Activated CD4-positive, alpha-beta T cell treated with anti-CD3 and anti-CD28 coated beads, Interleukin-2, Interleukin-4, amounts not matched to agents 100 ng/mL and 50 ng/mL, durations not matched to agents 16 hours and 8 hours (primary cell): ENCODE measurements around the gene SH3YL1.
"Not testable (repeated sequence)": the region's sequence is repeated elsewhere in the genome, so short reads cannot be mapped to it uniquely, and the experiment has no call there.

Experiments used
- DNase-seq: peaks from one replicate; pipeline ENCODE4 v3.0.0-alpha.2; 2020; ENCODE audit warnings: low spot score

The SH3YL1 gene

DNA sequence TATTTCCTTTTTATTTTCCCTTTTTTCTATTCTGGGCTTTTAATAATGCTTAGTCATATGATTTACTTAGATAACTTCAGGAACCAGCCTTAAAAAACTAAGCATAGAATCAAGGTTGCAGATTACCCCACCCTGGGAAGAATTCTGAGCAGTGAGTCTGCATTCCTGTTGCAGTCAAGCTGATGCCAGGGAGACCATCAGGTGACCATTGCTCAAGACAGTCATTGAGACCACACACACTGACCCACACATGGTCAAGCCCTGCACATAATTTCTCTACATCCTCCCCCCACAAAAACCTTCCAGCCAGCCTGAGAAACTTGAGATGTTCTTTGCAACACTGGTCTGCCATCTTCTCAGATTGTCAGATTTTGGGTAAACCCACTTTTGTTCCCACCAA, 83.9 kb downstream of the SH3YL1 start:
- DNase-seq, result no peak

DNA sequence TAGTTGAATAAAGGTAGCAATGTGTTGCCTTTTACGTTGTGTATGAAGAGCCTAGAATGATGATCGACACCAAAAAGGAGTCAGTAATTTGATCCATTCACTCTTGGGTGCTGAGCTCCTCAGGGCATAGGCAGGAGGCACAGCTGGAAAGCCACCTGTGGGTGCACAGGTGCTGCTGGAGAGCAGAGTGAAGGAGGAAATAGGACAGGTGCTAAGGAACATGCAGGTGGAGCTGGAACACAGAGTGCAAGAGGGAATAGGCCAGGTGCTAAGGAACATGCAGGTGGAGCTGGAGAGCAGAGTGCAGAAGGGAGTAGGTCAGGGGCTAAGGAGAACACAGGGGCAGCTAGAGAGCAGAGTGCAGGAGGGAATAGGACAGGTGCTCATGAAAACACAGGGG, 86.1 kb downstream of the SH3YL1 start:
- DNase-seq, result no peak

DNA sequence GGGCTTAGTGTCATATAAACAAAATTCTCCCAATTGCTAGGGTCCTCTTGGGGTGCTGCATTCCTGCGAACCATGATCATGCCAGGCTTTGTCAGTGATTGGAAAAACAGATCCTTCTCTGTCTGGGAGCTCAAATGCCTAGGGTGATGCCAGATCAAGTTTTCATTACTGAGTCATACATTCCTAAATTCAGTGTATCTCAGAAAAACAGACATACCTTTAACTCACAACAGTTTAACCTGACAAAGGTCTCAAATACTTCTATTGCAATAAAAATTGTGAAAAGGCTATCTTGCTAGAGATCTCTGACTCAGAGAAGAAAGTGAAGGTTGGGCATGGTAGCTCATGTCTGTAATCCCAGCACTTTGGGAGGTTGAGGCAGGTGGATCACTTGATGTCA, 86.9 kb downstream of the SH3YL1 start:
- DNase-seq, result no peak

DNA sequence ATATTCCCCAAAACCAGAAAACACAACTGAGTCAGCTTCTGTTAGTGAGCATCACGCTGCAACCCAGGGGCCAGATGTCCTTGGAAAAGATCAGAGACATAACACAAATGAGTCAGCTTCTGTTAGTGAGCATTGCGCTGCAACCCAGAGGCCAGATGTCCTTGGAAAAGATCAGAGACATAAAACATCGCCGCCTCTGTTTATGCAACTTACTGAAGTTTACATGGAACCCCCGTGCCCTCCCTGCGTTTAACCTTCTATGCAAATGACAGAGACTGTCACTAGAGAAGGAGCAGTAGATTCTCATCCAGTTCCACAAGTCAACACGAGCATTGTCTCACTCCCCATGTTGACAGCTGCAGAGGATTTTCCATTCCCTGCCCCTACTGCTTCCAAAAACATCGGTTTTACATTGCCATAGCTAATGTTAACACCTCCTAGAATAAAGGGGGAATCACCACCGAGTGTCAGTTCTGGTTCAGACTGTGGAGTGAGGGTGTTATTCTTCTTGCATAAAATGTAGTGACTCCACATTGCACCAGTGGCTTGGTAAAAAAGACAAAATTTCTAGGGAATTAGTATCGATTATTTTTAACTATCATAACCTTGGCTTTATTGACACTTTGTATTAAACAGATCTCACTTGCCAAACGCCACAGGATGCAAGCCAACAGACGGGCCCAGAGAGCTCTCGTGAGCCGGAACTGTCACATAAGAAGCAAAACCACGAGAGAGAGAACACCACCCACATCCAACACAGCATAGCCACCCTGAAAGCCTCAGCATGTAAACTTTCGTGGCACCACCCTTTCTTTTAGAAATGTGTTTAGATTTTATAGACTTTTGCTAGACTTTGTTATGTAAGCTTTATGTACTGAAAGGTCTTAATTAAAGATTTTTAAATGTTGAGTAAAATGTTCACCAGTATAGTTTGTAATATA, 87.7 kb downstream of the SH3YL1 start:
- DNase-seq, result peak; percentile 53

DNA sequence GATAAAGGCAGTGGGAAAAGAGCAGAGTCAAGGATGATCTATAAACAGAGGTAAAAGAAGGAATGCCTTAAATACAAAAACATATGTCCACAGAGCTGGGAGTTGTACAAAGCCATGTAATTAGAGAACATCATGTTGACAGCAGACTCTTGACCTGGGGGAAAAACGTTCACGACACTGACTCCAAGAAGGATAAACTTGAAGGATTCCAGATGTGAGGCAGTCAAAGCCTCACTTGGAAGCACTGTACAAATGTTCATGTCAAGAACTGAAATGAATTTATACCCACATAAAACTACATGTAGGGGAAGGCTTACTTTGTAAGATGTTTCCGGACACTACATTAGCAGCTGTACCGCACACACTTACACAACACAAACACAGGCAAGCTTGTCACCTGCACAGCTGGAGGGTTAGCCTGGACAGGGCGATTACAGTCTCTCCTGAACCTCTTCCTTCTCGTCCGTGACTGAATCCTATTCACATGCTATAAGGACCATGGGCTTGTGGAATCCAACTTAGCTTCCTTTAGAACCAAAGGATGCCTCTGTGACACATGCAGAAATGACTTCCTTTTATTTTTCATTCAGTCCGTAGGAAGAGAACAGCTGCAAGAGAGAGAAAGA, 88.6 kb downstream of the SH3YL1 start:
- DNase-seq, result no peak

DNA sequence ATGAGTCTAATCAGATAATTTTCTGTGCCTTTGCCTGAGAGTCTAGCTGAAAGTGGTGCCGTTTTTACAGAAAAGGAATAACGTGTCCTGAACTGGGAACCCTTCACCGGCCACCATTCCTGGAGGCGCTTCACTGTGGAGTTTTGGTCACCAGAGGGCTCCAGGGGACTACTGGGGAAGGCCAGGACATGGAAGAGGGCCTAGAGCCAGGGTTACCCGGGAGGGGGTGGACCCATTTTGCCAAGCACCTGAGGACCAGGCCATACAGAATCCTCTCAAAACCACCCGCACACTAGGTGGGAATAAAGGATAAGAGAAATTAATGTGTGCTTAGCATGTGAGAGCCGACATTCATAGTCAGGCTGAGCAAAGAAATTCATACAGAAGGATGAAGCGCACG, 91.7 kb downstream of the SH3YL1 start:
- not testable (repeated sequence) for DNase-seq

DNA sequence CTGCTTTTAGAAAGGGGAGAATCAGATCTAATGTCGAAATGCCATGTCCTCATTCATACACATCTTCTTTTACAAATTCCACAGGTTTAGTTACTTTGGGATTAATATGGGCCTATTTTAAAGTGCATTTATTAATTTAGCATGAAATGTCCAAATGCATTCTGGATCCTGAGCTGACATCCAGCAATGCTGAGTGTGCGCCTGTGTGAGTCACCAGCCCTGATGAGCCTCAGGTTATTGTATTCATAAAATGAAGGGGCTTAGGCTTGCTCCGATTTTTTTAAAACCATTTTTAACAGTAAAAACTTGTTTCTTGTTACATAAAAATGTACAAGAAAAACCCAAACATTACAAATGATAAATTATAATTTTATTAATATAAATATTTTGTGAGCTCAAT, 94.1 kb downstream of the SH3YL1 start:
- no peak for DNase-seq
